ENCODE data around the gene SMYD3.

Gene SMYD3

DNA sequence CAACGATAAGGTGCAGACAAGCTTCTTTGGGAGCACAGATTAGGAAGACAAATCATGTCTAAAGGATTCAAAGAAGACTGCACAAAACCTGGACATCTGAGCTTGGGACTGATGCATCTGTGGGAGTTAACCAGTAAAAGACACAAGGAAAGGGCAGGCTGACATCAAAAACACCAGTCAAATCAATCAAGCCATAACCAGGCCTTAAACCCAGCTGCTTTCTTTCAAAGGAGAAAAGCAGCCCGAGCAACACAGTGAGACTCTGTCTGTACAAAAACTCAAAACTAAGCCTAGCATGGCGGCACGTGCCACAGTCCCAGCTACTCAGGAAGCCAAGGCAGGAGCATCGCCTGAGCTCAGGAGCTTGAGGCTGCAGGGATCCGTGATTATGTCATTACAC lies 411.6 kb downstream of the SMYD3 start:
- TF ChIP-seq POLR2AphosphoS5 (IDR thresholded peaks at IDR 0.05; ENCODE audit: low read depth, low read length) (no peak), SIN3A (IDR thresholded peaks at IDR 0.05; ENCODE audit: borderline replicate concordance, insufficient read depth, low read length) (no peak), TAF1 (IDR thresholded peaks at IDR 0.05; ENCODE audit: borderline replicate concordance, insufficient read depth, low read length) (no peak), FOXP2 (optimal IDR thresholded peaks at IDR 0.05; ENCODE audit: borderline replicate concordance, extremely low read depth, extremely low read length, insufficient read depth) (no peak), REST (IDR thresholded peaks at IDR 0.05; ENCODE audit: insufficient read depth in 1 of 2, low read depth in 2 of 2, low read length in 2 of 2) (no peak)

GRCh38 chr1:246093230-246093629 lies 413.8 kb downstream of the SMYD3 start:
- TF ChIP-seq POLR2AphosphoS5 (IDR thresholded peaks at IDR 0.05; ENCODE audit: low read depth, low read length): no peak

- no peak for TF ChIP-seq REST (IDR thresholded peaks at IDR 0.05; ENCODE audit: insufficient read depth in 1 of 2, low read depth in 2 of 2, low read length in 2 of 2)
- no peak for TF ChIP-seq SIN3A (IDR thresholded peaks at IDR 0.05; ENCODE audit: borderline replicate concordance, insufficient read depth, low read length)
- TF ChIP-seq FOXP2 (optimal IDR thresholded peaks at IDR 0.05; ENCODE audit: borderline replicate concordance, extremely low read depth, extremely low read length, insufficient read depth): no peak
- TF ChIP-seq TAF1 (IDR thresholded peaks at IDR 0.05; ENCODE audit: borderline replicate concordance, insufficient read depth, low read length): no peak
- TF ChIP-seq POLR2AphosphoS5 (IDR thresholded peaks at IDR 0.05; ENCODE audit: low read depth, low read length): no peak
These were observed 414.9 kb downstream of the SMYD3 start for GRCh38 chr1:246092136-246092535.

DNA sequence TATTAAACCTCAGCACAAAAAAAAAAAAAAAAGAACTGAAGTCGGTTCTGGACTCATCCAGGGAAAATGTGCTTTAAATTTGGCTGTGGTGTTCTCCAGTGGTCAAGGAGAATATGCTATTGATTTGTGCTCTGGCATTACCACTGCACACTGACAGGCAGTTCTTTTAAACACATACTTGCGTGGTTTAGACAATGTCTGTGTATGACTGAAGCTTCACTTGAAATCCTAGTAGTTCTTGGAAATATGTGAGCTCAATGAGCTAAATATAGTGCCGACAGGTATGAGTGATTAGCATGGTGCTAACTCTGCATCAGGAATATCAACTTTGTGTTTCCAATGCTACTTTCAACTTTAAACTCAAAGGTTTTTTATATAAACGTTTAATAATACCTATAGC lies 415.6 kb downstream of the SMYD3 start:
- TF ChIP-seq FOXP2 (optimal IDR thresholded peaks at IDR 0.05; ENCODE audit: borderline replicate concordance, extremely low read depth, extremely low read length, insufficient read depth) (no peak), REST (IDR thresholded peaks at IDR 0.05; ENCODE audit: insufficient read depth in 1 of 2, low read depth in 2 of 2, low read length in 2 of 2) (no peak), POLR2AphosphoS5 (IDR thresholded peaks at IDR 0.05; ENCODE audit: low read depth, low read length) (no peak), TAF1 (IDR thresholded peaks at IDR 0.05; ENCODE audit: borderline replicate concordance, insufficient read depth, low read length) (no peak), SIN3A (IDR thresholded peaks at IDR 0.05; ENCODE audit: borderline replicate concordance, insufficient read depth, low read length) (no peak)

DNA sequence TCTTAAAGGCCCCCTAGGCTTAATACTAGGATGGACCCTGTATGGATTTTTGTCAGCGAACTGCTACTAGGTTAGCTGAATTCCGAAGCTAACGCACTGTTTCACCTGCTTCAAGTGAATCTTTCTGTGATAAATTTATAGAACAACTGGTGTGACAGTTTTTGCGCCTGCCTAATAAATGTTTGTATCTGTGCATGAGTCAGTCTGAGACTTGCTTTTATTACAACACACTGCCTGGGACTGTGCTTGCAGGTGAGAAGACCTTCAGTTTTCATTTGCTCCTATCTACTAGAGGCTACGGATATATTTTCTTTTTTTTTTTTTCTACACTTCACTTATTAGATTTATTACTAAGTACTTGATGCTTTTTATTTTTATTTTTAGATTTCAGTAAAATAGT lies 420.9 kb downstream of the SMYD3 start:
- TF ChIP-seq TAF1 (IDR thresholded peaks at IDR 0.05; ENCODE audit: borderline replicate concordance, insufficient read depth, low read length) (no peak), REST (IDR thresholded peaks at IDR 0.05; ENCODE audit: insufficient read depth in 1 of 2, low read depth in 2 of 2, low read length in 2 of 2) (no peak), SIN3A (IDR thresholded peaks at IDR 0.05; ENCODE audit: borderline replicate concordance, insufficient read depth, low read length) (no peak), FOXP2 (optimal IDR thresholded peaks at IDR 0.05; ENCODE audit: borderline replicate concordance, extremely low read depth, extremely low read length, insufficient read depth) (no peak), POLR2AphosphoS5 (IDR thresholded peaks at IDR 0.05; ENCODE audit: low read depth, low read length) (no peak)
